Limb (tissue), 2 donors: Measurements from ENCODE around the gene ZNF689.
"Not testable (repeated sequence)": the region's sequence is repeated elsewhere in the genome, so short reads cannot be mapped to it uniquely, and the experiment has no call there.

Source experiments
- DNase-seq, 2 donors: peaks; one replicate each; pipeline ENCODE4 v3.0.0-alpha.2; 2016; ENCODE audit errors: extremely low spot score in 2 of 2

Gene ZNF689

GRCh38 chr16:30600929-30601328 is 9.3 kb downstream of the ZNF689 start:
- DNase-seq = no peak

- no peak for DNase-seq
These were observed 10.0 kb downstream of the ZNF689 start for GRCh38 chr16:30600215-30600614.

- DNase-seq = no peak
These were observed 17.3 kb downstream of the ZNF689 start for GRCh38 chr16:30592871-30593270.

GRCh38 chr16:30590869-30591268 is 19.3 kb downstream of the ZNF689 start:
- not testable (repeated sequence) for DNase-seq

- not testable (repeated sequence) for DNase-seq
These were observed 20.6 kb downstream of the ZNF689 start for GRCh38 chr16:30589582-30589981.

GRCh38 chr16:30588651-30589050 is 21.5 kb downstream of the ZNF689 start:
- no peak for DNase-seq

- DNase-seq = peak; percentile 95 to 99
These were observed 24.6 kb downstream of the ZNF689 start, which contains the start of gene ZNF785 for GRCh38 chr16:30585400-30586191. TSS of gene ZNF785 (minus strand) at chr16:30585697. CDS start at chr16:30585611, 86 bp downstream.

- no peak for DNase-seq
These were observed 25.2 kb downstream of the ZNF689 start for GRCh38 chr16:30585022-30585399.

GRCh38 chr16:30582611-30583340 is 27.4 kb downstream of the ZNF689 start:
- no peak for DNase-seq

GRCh38 chr16:30581457-30581856 is 28.7 kb downstream of the ZNF689 start:
- no peak for DNase-seq

- DNase-seq = no peak
These were observed 35.5 kb downstream of the ZNF689 start for GRCh38 chr16:30574678-30575077.

- DNase-seq = peak; percentile 95 to 96
These were observed 38.5 kb downstream of the ZNF689 start, which contains the start of gene ZNF688 for GRCh38 chr16:30571445-30572322. TSS of gene ZNF688 (minus strand) at chr16:30571714. CDS start at chr16:30571629, 85 bp downstream.

GRCh38 chr16:30570636-30571444 is 39.3 kb downstream of the ZNF689 start:
- peak; percentile 19 to 75 for DNase-seq

- no peak for DNase-seq
These were observed 40.2 kb downstream of the ZNF689 start for GRCh38 chr16:30569746-30570635.

- DNase-seq = no peak
These were observed 40.9 kb downstream of the ZNF689 start for GRCh38 chr16:30569281-30569680.

GRCh38 chr16:30567991-30568638 is 42.1 kb downstream of the ZNF689 start:
- no peak for DNase-seq

- DNase-seq = no peak
These were observed 42.8 kb downstream of the ZNF689 start for GRCh38 chr16:30567160-30567990.

GRCh38 chr16:30566531-30566930 is 43.7 kb downstream of the ZNF689 start:
- no peak for DNase-seq
